Osteocyte (in vitro differentiated cells): Measurements from ENCODE around the gene JPH3. TPM values are rescaled to one million over a fixed set of nuclear protein-coding genes. Genes with fewer than 3 reads are reported as not detected.

Source experiments
- DNase-seq: peaks from one replicate; pipeline ENCODE4 v3.0.0; 2021; ENCODE audit warnings: mixed read lengths; ENCODE audit not compliant: unreplicated experiment; ENCODE audit errors: extremely low spot score
- H3K27ac Mint-ChIP-seq: one replicate; pipeline ENCODE4 v1.8.0; 2021; ENCODE audit warnings: mild to moderate bottlenecking, mixed read lengths; ENCODE audit not compliant: unreplicated experiment
- H3K27me3 Mint-ChIP-seq: one replicate; pipeline ENCODE4 v1.8.0; 2021; ENCODE audit warnings: mixed read lengths; ENCODE audit not compliant: unreplicated experiment
- H3K36me3 Mint-ChIP-seq: one replicate; pipeline ENCODE4 v1.8.0; 2021; ENCODE audit warnings: mixed read lengths; ENCODE audit not compliant: unreplicated experiment
- H3K4me1 Mint-ChIP-seq: one replicate; pipeline ENCODE4 v1.8.0; 2021; ENCODE audit warnings: mixed read lengths; ENCODE audit not compliant: unreplicated experiment
- H3K4me3 Mint-ChIP-seq: one replicate; pipeline ENCODE4 v1.8.0; 2021; ENCODE audit warnings: mild to moderate bottlenecking, moderate library complexity, mixed read lengths; ENCODE audit not compliant: unreplicated experiment
- H3K9me3 Mint-ChIP-seq: one replicate; pipeline ENCODE4 v1.8.0; 2021; ENCODE audit warnings: mixed read lengths; ENCODE audit not compliant: unreplicated experiment
- CTCF ChIP-seq: fragments of 200-600 bp; sonication (generic); IDR thresholded peaks from 2 replicates; pipeline ENCODE4 v1.5.0; 2021; ENCODE audit warnings: antibody characterized with exemption, mild to moderate bottlenecking, moderate library complexity
- total RNA-seq: library from RNA; stranded (reverse); gene quantifications from 2 replicates; pipeline ENCODE4 v1.2.1, GENCODE V29; 2021

Gene JPH3
- total RNA-seq, 1 donor from 2014 or later: 2.6 TPM

GRCh38 chr16:87702325-87702811 is 100.1 kb downstream of the JPH3 start:
- H3K27me3 Mint-ChIP-seq: no peaks in the 10 kb centered on the region
- peaks cover 9% of the 10 kb centered on the region for H3K36me3 Mint-ChIP-seq
- TF ChIP-seq CTCF: peak; percentile 53
- no peak overlapping the region for H3K27ac Mint-ChIP-seq
- H3K4me1 Mint-ChIP-seq: peaks cover 5% of the 10 kb centered on the region
- H3K9me3 Mint-ChIP-seq: no peaks in the 10 kb centered on the region
- no peak overlapping the region for H3K4me3 Mint-ChIP-seq
- DNase-seq: no peak

DNA sequence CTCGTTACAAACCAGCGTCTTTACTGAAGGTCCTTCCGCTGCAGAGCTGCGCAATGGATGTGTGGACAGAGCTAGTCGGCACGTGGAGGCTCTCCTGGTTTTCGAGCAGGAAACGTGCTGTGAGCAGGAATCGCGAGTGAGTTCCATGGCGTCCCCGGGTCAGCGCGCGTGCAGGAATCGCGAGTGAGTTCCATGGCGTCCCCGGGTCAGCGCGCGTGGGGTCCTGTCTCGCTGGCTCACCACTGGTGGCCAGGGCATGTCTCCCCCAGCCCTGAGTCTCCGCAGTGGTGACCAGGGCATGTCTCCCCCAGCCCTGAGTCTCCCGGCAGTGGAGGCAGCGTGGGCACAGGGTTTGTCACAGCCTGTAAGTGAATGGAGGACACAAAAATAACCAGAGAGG is 100.8 kb downstream of the JPH3 start:
- no peak for DNase-seq
- H3K9me3 Mint-ChIP-seq: no peaks in the 10 kb centered on the region
- H3K4me3 Mint-ChIP-seq: no peak overlapping the region
- H3K4me1 Mint-ChIP-seq: peaks cover 5% of the 10 kb centered on the region
- peaks cover 9% of the 10 kb centered on the region for H3K36me3 Mint-ChIP-seq
- H3K27me3 Mint-ChIP-seq: no peaks in the 10 kb centered on the region
- H3K27ac Mint-ChIP-seq: no peak overlapping the region
- no peak for TF ChIP-seq CTCF

GRCh38 chr16:87703835-87704375 is 101.6 kb downstream of the JPH3 start:
- Mint-ChIP-seq H3K9me3 (no peaks in the 10 kb centered on the region), H3K27me3 (no peaks in the 10 kb centered on the region), H3K36me3 (peaks cover 11% of the 10 kb centered on the region), H3K27ac (no peak overlapping the region), H3K4me1 (peaks cover 5% of the 10 kb centered on the region), H3K4me3 (no peak overlapping the region)
- no peak for TF ChIP-seq CTCF
- no peak for DNase-seq

DNA sequence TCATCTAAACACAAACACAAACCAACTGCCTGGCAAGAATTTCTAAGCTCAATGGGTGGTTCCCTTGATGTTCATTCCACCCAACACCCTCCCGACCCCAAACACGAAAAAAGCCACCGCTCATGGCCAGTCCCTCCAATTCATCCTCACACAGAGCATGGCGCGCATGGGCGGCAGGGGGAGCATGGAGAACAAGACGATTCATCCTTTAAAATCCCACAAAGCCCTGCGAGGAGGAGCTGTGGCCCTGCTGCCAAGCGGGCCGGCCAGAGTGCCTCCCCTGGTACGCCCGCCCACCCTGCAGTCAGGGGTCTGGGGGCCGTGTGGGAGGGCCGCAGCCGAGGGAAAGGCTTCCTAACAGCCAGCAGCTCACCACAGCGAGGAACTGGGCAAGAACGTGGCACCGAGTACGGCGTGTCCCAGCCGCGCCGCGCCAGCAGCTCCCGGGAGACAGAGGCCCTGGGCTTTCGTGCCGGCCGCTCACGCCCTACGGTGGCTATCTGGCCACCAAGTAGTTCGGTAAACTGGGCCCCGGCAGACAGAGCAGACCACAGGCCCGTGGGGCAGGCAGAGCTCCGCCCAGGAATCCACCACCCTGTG is 102.5 kb downstream of the JPH3 start:
- Mint-ChIP-seq H3K27me3 (no peaks in the 10 kb centered on the region), H3K9me3 (no peaks in the 10 kb centered on the region), H3K36me3 (peaks cover 13% of the 10 kb centered on the region), H3K4me1 (peaks cover 5% of the 10 kb centered on the region), H3K4me3 (no peak overlapping the region), H3K27ac (no peak overlapping the region)
- no peak for DNase-seq
- no peak for TF ChIP-seq CTCF

- Mint-ChIP-seq H3K27me3 (no peaks in the 10 kb centered on the region), H3K4me3 (no peak overlapping the region), H3K4me1 (peaks cover 5% of the 10 kb centered on the region), H3K27ac (no peak overlapping the region), H3K9me3 (no peaks in the 10 kb centered on the region), H3K36me3 (peaks cover 14% of the 10 kb centered on the region)
- DNase-seq: no peak
- no peak for TF ChIP-seq CTCF
These were observed 103.5 kb downstream of the JPH3 start for GRCh38 chr16:87705771-87706277.
